C4-2B (cell line): Measurements from ENCODE around the gene TMCO4.

Experiments
- ZFX ChIP-seq: fragments of 450-650 bp; IDR thresholded peaks from 2 replicates; pipeline ENCODE4 v1.6.1; 2017
- TF ChIP-seq, protein P1 (sequence below): fragments of 450-650 bp; conservative IDR thresholded peaks from 2 replicates; pipeline ENCODE4 v1.5.1; 2017; ENCODE audit warnings: mild to moderate bottlenecking

DNA sequence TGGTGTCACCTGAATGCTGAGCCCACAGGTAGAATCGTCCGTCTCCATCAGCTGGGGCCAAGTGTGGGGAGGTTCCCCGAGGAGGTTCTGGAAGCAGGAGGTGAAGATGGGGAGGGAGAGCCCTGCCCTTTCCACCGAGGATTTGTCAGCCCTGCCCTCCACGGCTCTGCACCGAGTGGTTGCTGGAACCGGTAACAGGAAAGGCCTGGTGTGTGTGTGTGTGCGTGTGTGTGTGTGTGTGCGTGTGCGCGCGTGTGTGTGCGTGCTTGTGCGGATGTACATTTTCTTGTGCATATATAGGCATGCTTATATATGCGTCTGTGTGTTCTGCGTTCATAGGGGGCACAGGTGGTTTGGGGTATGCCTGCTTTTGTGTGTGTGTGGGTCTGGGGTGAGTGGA, 152.1 kb downstream of the TMCO4 start:
- TF ChIP-seq, protein P1, sequence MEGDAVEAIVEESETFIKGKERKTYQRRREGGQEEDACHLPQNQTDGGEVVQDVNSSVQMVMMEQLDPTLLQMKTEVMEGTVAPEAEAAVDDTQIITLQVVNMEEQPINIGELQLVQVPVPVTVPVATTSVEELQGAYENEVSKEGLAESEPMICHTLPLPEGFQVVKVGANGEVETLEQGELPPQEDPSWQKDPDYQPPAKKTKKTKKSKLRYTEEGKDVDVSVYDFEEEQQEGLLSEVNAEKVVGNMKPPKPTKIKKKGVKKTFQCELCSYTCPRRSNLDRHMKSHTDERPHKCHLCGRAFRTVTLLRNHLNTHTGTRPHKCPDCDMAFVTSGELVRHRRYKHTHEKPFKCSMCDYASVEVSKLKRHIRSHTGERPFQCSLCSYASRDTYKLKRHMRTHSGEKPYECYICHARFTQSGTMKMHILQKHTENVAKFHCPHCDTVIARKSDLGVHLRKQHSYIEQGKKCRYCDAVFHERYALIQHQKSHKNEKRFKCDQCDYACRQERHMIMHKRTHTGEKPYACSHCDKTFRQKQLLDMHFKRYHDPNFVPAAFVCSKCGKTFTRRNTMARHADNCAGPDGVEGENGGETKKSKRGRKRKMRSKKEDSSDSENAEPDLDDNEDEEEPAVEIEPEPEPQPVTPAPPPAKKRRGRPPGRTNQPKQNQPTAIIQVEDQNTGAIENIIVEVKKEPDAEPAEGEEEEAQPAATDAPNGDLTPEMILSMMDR = no peak
- TF ChIP-seq ZFX = no peak
